Measurements from ENCODE around the gene SLC27A1.
A peak's percentile ranks its signal among the peaks of the same experiment; 100 is the strongest.

Gene SLC27A1

GRCh38 chr19:17525141-17525540, 54.8 kb downstream of the SLC27A1 start:
- no peak overlapping the region for H3K4me3 ChIP-seq (ENCODE audit: low read length in 2 of 2)
- H3K9me3 ChIP-seq (ENCODE audit: control insufficient read depth in 2 of 2, low read length in 2 of 2), result peaks cover 0 to 9% of the 10 kb centered on the region in 2 donors
- no peak overlapping the region for H3K9ac ChIP-seq (ENCODE audit: low read depth in 1 of 2, low read length in 2 of 2)
- no peak overlapping the region for H3K27ac ChIP-seq (ENCODE audit: low read depth in 2 of 2, low read length in 2 of 2)
- H3K36me3 ChIP-seq (ENCODE audit: control insufficient read depth in 2 of 2, insufficient read depth in 2 of 2, low read length in 2 of 2), result no peaks in the 10 kb centered on the region
- peaks cover 0 to 6% of the 10 kb centered on the region in 2 donors for H3K27me3 ChIP-seq (ENCODE audit: control insufficient read depth in 2 of 2, insufficient read depth in 2 of 2, low read length in 2 of 2)
- peaks cover 0 to 13% of the 10 kb centered on the region in 2 donors for H3K4me1 ChIP-seq (ENCODE audit: control insufficient read depth in 2 of 2, insufficient read depth in 2 of 2, low read length in 2 of 2)

- no peaks in the 10 kb centered on the region for H3K36me3 ChIP-seq (ENCODE audit: control insufficient read depth in 2 of 2, insufficient read depth in 2 of 2, low read length in 2 of 2)
- H3K27ac ChIP-seq (ENCODE audit: low read depth in 2 of 2, low read length in 2 of 2), result no peak overlapping the region
- peaks cover 0 to 13% of the 10 kb centered on the region in 2 donors for H3K4me1 ChIP-seq (ENCODE audit: control insufficient read depth in 2 of 2, insufficient read depth in 2 of 2, low read length in 2 of 2)
- peaks cover 3 to 9% of the 10 kb centered on the region in 2 donors for H3K27me3 ChIP-seq (ENCODE audit: control insufficient read depth in 2 of 2, insufficient read depth in 2 of 2, low read length in 2 of 2)
- H3K9ac ChIP-seq (ENCODE audit: low read depth in 1 of 2, low read length in 2 of 2), result no peak overlapping the region
- peaks cover 0 to 9% of the 10 kb centered on the region in 2 donors for H3K9me3 ChIP-seq (ENCODE audit: control insufficient read depth in 2 of 2, low read length in 2 of 2)
- H3K4me3 ChIP-seq (ENCODE audit: low read length in 2 of 2), result peak overlapping the region in 1 of 2 donors; percentile 26
Observed at GRCh38 chr19:17526922-17527321, 56.6 kb downstream of the SLC27A1 start.

- peak overlapping the region in 1 of 2 donors; percentile 26 for H3K4me3 ChIP-seq (ENCODE audit: low read length in 2 of 2)
- peaks cover 3 to 9% of the 10 kb centered on the region in 2 donors for H3K27me3 ChIP-seq (ENCODE audit: control insufficient read depth in 2 of 2, insufficient read depth in 2 of 2, low read length in 2 of 2)
- H3K36me3 ChIP-seq (ENCODE audit: control insufficient read depth in 2 of 2, insufficient read depth in 2 of 2, low read length in 2 of 2), result no peaks in the 10 kb centered on the region
- no peak overlapping the region for H3K27ac ChIP-seq (ENCODE audit: low read depth in 2 of 2, low read length in 2 of 2)
- H3K9ac ChIP-seq (ENCODE audit: low read depth in 1 of 2, low read length in 2 of 2), result no peak overlapping the region
- H3K9me3 ChIP-seq (ENCODE audit: control insufficient read depth in 2 of 2, low read length in 2 of 2), result peaks cover 0 to 9% of the 10 kb centered on the region in 2 donors
- H3K4me1 ChIP-seq (ENCODE audit: control insufficient read depth in 2 of 2, insufficient read depth in 2 of 2, low read length in 2 of 2), result peaks cover 0 to 13% of the 10 kb centered on the region in 2 donors
Observed at GRCh38 chr19:17527326-17527725, 57.0 kb downstream of the SLC27A1 start.

- peaks cover 0 to 2% of the 10 kb centered on the region in 2 donors for H3K4me1 ChIP-seq (ENCODE audit: control insufficient read depth in 2 of 2, insufficient read depth in 2 of 2, low read length in 2 of 2)
- no peaks in the 10 kb centered on the region for H3K36me3 ChIP-seq (ENCODE audit: control insufficient read depth in 2 of 2, insufficient read depth in 2 of 2, low read length in 2 of 2)
- H3K9me3 ChIP-seq (ENCODE audit: control insufficient read depth in 2 of 2, low read length in 2 of 2), result peaks cover 0 to 9% of the 10 kb centered on the region in 2 donors
- H3K27me3 ChIP-seq (ENCODE audit: control insufficient read depth in 2 of 2, insufficient read depth in 2 of 2, low read length in 2 of 2), result peaks cover 3 to 9% of the 10 kb centered on the region in 2 donors
- no peak overlapping the region for H3K9ac ChIP-seq (ENCODE audit: low read depth in 1 of 2, low read length in 2 of 2)
- no peak overlapping the region for H3K4me3 ChIP-seq (ENCODE audit: low read length in 2 of 2)
- H3K27ac ChIP-seq (ENCODE audit: low read depth in 2 of 2, low read length in 2 of 2), result no peak overlapping the region
Observed at GRCh38 chr19:17528610-17529009, 58.3 kb downstream of the SLC27A1 start.

- Histone ChIP-seq H3K27ac (ENCODE audit: low read depth in 2 of 2, low read length in 2 of 2) (no peak overlapping the region), H3K36me3 (ENCODE audit: control insufficient read depth in 2 of 2, insufficient read depth in 2 of 2, low read length in 2 of 2) (no peaks in the 10 kb centered on the region), H3K9ac (ENCODE audit: low read depth in 1 of 2, low read length in 2 of 2) (no peak overlapping the region), H3K4me3 (ENCODE audit: low read length in 2 of 2) (no peak overlapping the region), H3K27me3 (ENCODE audit: control insufficient read depth in 2 of 2, insufficient read depth in 2 of 2, low read length in 2 of 2) (peaks cover 3 to 9% of the 10 kb centered on the region in 2 donors), H3K4me1 (ENCODE audit: control insufficient read depth in 2 of 2, insufficient read depth in 2 of 2, low read length in 2 of 2) (no peaks in the 10 kb centered on the region), H3K9me3 (ENCODE audit: control insufficient read depth in 2 of 2, low read length in 2 of 2) (peaks cover 0 to 9% of the 10 kb centered on the region in 2 donors)
Observed at GRCh38 chr19:17529239-17530158, 59.2 kb downstream of the SLC27A1 start.

- H3K9me3 ChIP-seq (ENCODE audit: control insufficient read depth in 2 of 2, low read length in 2 of 2), result peaks cover 0 to 6% of the 10 kb centered on the region in 2 donors
- peaks cover 3 to 8% of the 10 kb centered on the region in 2 donors for H3K27me3 ChIP-seq (ENCODE audit: control insufficient read depth in 2 of 2, insufficient read depth in 2 of 2, low read length in 2 of 2)
- H3K9ac ChIP-seq (ENCODE audit: low read depth in 1 of 2, low read length in 2 of 2), result no peak overlapping the region
- H3K27ac ChIP-seq (ENCODE audit: low read depth in 2 of 2, low read length in 2 of 2), result no peak overlapping the region
- H3K36me3 ChIP-seq (ENCODE audit: control insufficient read depth in 2 of 2, insufficient read depth in 2 of 2, low read length in 2 of 2), result no peaks in the 10 kb centered on the region
- no peak overlapping the region for H3K4me3 ChIP-seq (ENCODE audit: low read length in 2 of 2)
- H3K4me1 ChIP-seq (ENCODE audit: control insufficient read depth in 2 of 2, insufficient read depth in 2 of 2, low read length in 2 of 2), result no peaks in the 10 kb centered on the region
Observed at GRCh38 chr19:17530586-17530985, 60.3 kb downstream of the SLC27A1 start.

- H3K4me3 ChIP-seq (ENCODE audit: low read length in 2 of 2), result no peak overlapping the region
- H3K27me3 ChIP-seq (ENCODE audit: control insufficient read depth in 2 of 2, insufficient read depth in 2 of 2, low read length in 2 of 2), result peaks cover 3 to 8% of the 10 kb centered on the region in 2 donors
- no peak overlapping the region for H3K9ac ChIP-seq (ENCODE audit: low read depth in 1 of 2, low read length in 2 of 2)
- H3K27ac ChIP-seq (ENCODE audit: low read depth in 2 of 2, low read length in 2 of 2), result no peak overlapping the region
- peaks cover 0 to 6% of the 10 kb centered on the region in 2 donors for H3K9me3 ChIP-seq (ENCODE audit: control insufficient read depth in 2 of 2, low read length in 2 of 2)
- H3K36me3 ChIP-seq (ENCODE audit: control insufficient read depth in 2 of 2, insufficient read depth in 2 of 2, low read length in 2 of 2), result no peaks in the 10 kb centered on the region
- H3K4me1 ChIP-seq (ENCODE audit: control insufficient read depth in 2 of 2, insufficient read depth in 2 of 2, low read length in 2 of 2), result no peaks in the 10 kb centered on the region
Observed at GRCh38 chr19:17532116-17532515, 61.8 kb downstream of the SLC27A1 start.

- H3K9ac ChIP-seq (ENCODE audit: low read depth in 1 of 2, low read length in 2 of 2), result no peak overlapping the region
- no peak overlapping the region for H3K4me3 ChIP-seq (ENCODE audit: low read length in 2 of 2)
- no peaks in the 10 kb centered on the region for H3K36me3 ChIP-seq (ENCODE audit: control insufficient read depth in 2 of 2, insufficient read depth in 2 of 2, low read length in 2 of 2)
- no peaks in the 10 kb centered on the region for H3K4me1 ChIP-seq (ENCODE audit: control insufficient read depth in 2 of 2, insufficient read depth in 2 of 2, low read length in 2 of 2)
- peaks cover 3 to 11% of the 10 kb centered on the region in 2 donors for H3K27me3 ChIP-seq (ENCODE audit: control insufficient read depth in 2 of 2, insufficient read depth in 2 of 2, low read length in 2 of 2)
- peaks cover 0 to 6% of the 10 kb centered on the region in 2 donors for H3K9me3 ChIP-seq (ENCODE audit: control insufficient read depth in 2 of 2, low read length in 2 of 2)
- H3K27ac ChIP-seq (ENCODE audit: low read depth in 2 of 2, low read length in 2 of 2), result no peak overlapping the region
Observed at GRCh38 chr19:17532557-17532956, 62.2 kb downstream of the SLC27A1 start.

GRCh38 chr19:17534767-17535166, 64.4 kb downstream of the SLC27A1 start:
- no peak overlapping the region for H3K4me3 ChIP-seq (ENCODE audit: low read length in 2 of 2)
- peaks cover 5 to 8% of the 10 kb centered on the region in 2 donors for H3K27me3 ChIP-seq (ENCODE audit: control insufficient read depth in 2 of 2, insufficient read depth in 2 of 2, low read length in 2 of 2)
- H3K9me3 ChIP-seq (ENCODE audit: control insufficient read depth in 2 of 2, low read length in 2 of 2), result no peaks in the 10 kb centered on the region
- H3K27ac ChIP-seq (ENCODE audit: low read depth in 2 of 2, low read length in 2 of 2), result no peak overlapping the region
- H3K4me1 ChIP-seq (ENCODE audit: control insufficient read depth in 2 of 2, insufficient read depth in 2 of 2, low read length in 2 of 2), result peaks cover 8 to 10% of the 10 kb centered on the region in 2 donors
- no peaks in the 10 kb centered on the region for H3K36me3 ChIP-seq (ENCODE audit: control insufficient read depth in 2 of 2, insufficient read depth in 2 of 2, low read length in 2 of 2)
- no peak overlapping the region for H3K9ac ChIP-seq (ENCODE audit: low read depth in 1 of 2, low read length in 2 of 2)

GRCh38 chr19:17536955-17537354, 66.6 kb downstream of the SLC27A1 start:
- Histone ChIP-seq H3K4me1 (ENCODE audit: control insufficient read depth in 2 of 2, insufficient read depth in 2 of 2, low read length in 2 of 2) (peaks cover 8 to 10% of the 10 kb centered on the region in 2 donors), H3K27ac (ENCODE audit: low read depth in 2 of 2, low read length in 2 of 2) (no peak overlapping the region), H3K9me3 (ENCODE audit: control insufficient read depth in 2 of 2, low read length in 2 of 2) (no peaks in the 10 kb centered on the region), H3K4me3 (ENCODE audit: low read length in 2 of 2) (no peak overlapping the region), H3K36me3 (ENCODE audit: control insufficient read depth in 2 of 2, insufficient read depth in 2 of 2, low read length in 2 of 2) (no peaks in the 10 kb centered on the region), H3K27me3 (ENCODE audit: control insufficient read depth in 2 of 2, insufficient read depth in 2 of 2, low read length in 2 of 2) (peaks cover 2 to 5% of the 10 kb centered on the region in 2 donors), H3K9ac (ENCODE audit: low read depth in 1 of 2, low read length in 2 of 2) (no peak overlapping the region)
